Stimulated activated CD8-positive, alpha-beta memory T cell treated with anti-CD3 and anti-CD28 coated beads, Interleukin-12 subunit alpha, Interleukin-12 subunit beta, amount 100 ng/mL, for 1 hour (primary cell): ENCODE measurements around the gene SPNS1.
A peak's percentile ranks its signal among the peaks of the same experiment; 100 is the strongest.
"Not testable (repeated sequence)": the region's sequence is repeated elsewhere in the genome, so short reads cannot be mapped to it uniquely, and the experiment has no call there.

Experiments used
- DNase-seq: peaks from one replicate; pipeline ENCODE4 v3.0.0-alpha.2; 2020; ENCODE audit warnings: low read depth

SPNS1 gene

DNA sequence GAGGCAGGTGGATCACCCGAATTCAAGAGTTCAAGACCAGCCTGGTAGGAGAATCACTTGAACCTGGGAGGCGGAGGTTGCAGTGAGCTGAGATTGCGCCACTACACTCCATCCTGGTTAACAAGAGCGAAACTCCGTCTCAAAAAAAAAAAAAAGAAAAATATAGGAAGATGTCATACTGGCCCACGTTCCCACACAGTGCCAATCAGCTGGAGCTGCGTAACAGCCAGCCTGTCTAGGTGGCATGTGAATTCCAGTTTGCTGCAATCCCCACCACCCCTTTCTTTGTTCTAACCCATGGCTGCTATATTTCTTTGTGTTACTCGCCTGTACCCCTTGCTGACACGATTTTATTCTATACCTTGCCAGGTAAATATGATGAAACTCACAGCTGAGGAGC is 16.4 kb upstream of the SPNS1 start:
- DNase-seq = no peak

DNA sequence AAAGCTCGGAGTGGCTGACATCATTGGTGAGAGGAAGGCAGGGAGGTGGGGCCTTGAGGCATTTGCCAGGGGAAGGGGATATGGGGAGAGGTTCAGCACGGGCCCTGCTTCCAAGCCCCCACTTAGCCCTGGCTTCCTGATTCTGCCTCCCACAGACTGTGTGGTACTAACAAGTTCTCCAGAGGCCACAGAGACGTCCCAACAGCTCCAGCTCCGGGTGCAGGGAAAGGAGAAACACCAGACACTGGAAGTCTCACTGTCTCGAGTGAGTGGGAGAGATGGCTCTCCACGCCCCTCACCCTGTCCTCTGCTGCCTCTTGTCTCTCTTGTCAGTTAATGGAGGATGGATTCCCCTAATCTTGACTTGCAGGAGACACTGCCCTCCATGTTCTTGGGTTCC is 15.7 kb upstream of the SPNS1 start:
- DNase-seq = no peak

DNA sequence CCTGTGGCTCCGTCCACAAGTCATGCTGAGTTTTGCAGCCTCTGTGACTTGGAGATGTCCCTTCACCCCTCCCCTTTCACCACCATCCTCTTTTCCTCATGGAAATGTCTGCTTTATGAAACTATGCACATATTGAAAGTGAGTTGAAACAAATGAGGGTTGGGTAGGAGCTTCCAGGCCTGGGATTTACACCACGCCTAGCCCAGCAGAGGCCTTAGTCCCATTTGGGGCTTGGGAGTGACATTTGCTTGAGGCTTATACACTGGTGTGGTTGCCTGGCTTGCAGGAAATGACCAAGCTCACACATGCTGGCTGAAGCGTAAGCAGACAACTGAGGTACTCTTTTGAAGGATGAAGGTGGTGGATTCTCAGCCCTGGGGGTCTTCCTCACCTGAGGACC is 10.5 kb upstream of the SPNS1 start:
- no peak for DNase-seq

DNA sequence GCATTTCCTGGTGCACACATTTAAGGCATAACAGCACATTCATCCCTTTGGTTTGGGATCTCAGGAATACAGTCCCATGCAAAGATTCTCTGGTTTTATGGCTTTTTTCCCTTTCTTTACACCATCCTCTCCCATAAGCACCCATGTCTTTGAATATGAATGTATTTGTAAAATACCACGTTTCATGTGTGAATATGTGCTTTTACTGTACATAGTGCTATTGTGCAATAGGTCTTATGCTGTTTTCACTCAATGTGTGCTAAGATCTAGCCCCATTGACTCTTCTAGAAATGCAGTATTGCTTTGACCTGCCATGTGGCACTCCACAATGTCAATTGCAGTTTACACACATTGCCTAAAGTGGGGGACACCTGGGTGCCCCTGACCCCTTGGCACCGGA is 10.1 kb upstream of the SPNS1 start:
- DNase-seq = no peak

DNA sequence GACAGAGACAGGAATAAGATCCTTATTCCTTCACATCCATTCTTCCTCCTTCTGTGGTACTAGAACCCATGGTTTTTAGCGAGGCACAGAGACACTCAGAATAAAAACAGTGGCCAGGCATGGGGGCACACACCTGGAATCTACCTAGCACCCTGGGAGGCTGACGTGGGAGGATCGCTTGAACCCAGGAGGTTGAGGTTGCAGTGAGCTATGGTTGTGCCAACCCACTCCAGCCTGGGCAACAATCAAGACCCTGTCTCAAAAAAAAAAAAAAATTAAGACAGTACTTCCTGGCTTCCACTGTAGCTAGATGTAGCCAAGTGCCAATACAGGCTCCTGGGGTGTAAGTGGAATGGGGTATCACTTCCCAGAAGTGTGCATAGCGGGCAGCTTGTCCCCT is 7.4 kb upstream of the SPNS1 start:
- DNase-seq = no peak

DNA sequence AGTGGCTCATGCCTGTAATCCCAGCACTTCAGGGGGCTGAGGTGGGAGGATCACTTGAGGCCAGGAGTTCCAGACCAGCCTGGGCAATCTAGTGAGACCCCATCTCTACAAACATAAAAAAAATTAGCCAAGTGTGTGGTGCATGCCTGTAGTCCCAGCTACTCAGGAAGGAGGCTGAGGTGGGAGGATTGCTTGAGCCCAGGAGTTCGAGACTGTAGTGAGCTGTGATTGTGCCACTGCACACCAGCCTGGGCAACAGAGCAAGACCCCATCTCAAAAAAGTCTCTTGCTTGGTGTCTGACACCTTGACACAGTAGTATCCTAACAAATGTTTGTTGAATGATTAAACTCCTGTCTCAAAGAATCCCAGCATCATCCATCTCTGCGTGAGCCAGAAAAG is 4.9 kb upstream of the SPNS1 start:
- not testable (repeated sequence) for DNase-seq

DNA sequence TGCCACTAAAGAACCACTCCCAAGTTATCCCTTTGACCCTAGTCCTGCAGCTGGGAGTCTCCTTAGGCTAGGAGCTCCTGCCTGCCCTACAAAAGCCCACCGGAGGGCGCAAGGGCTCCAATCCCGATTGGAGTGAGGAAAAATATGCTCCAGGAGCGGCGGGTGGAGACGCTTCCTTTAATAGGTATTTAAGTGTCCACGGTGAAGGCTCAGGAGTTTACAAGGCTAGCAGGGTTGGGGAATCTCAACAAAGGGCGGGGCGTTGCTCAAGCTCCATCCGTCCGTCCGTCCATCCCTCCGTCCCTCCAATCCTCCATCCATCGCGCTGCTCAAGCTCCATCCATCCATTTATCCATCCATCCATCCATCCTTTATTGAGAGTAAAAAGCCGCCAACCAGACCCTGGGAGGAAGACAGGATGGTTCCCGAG is 556 bp upstream of the SPNS1 start:
- DNase-seq = no peak

DNA sequence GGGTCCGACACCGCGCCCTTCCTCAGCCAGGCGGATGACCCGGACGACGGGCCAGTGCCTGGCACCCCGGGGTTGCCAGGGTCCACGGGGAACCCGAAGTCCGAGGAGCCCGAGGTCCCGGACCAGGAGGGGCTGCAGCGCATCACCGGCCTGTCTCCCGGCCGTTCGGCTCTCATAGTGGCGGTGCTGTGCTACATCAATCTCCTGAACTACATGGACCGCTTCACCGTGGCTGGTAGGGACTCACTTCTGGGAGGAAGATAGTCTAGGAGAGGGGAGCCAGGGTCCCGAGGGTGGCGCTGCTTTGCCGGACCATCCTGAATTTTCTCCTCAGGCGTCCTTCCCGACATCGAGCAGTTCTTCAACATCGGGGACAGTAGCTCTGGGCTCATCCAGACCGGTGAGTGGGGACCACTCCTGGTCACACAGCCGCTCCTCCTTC is 601 bp downstream of the SPNS1 start:
- DNase-seq = no peak

DNA sequence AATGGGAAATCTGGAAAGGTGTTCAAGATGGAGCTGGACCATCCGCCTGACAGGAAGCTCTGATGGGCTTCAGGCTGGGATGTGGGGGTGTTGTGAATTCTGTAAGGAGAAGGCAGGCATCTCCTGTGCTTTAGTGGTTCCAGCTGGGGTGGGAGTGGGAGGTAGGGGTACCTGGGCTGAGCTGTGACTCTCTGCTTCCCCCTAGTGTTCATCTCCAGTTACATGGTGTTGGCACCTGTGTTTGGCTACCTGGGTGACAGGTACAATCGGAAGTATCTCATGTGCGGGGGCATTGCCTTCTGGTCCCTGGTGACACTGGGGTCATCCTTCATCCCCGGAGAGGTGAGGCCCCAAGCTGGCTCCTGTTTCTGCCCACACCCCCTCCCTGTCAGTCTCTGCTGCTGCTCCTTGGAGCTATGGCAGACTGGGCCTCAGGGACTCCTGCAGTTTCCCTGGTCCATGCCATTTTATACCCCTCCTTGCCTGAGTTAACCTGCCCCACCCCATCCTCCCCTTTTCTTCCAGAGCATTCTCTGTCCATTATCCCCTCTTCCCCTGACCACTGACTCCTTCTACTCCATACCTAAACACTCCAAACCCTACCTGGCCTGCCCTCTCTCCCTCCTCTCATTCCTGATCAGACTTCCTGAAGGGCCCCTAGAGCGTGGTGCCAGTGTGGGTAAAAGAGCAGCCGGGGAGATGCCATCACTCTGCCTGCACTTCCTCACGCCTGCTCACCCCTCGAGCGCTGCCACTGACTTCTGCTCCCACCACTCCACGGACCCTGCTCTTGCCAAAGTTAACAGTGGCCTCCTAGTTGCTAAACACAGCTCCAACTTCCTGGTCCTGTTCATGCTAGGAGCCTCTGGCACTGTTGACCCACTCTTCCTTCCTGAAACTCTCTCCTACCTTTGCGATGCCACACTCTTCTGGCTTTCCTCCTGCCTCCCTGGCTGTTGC is 3.4 kb downstream of the SPNS1 start:
- DNase-seq = no peak

DNA sequence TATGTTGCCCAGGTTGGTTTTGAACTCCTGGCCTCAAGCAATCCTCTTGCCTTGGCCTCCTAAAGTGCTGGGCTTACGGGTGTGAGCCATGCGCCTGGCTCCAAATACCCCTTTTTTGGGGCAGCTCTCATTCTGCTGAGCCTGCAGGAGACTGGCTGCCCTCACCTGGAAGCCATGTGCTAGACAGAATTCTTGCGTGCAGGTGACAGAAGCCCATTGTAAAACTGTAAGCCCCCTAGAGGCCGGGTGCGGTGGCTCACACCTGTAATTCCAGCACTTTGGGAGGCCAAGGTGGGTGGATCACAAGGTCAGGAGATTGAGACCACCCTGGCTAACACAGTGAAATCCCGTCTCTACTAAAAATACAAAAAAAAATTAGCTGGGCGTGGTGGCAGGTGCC is 5.8 kb downstream of the SPNS1 start:
- DNase-seq = not testable (repeated sequence)

DNA sequence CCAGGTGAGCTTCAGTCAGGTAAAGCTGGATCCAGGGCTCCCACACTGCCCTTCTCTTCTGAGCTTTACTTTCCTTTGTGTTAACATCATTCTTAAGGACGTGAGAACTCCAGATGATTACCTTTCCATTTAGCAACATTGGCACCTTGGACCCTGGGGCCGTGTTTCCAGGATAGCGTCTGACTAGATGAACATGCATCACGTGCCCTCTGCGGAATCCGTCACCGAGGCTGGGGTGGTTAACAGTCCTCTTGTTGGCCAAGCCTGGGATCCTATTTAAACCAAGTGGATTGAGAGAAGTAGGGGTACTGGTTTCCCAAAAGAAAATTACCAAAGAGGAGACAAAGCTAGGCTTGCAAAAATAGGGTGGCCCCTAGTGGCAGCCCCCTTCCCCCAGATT is 6.4 kb downstream of the SPNS1 start:
- no peak for DNase-seq

DNA sequence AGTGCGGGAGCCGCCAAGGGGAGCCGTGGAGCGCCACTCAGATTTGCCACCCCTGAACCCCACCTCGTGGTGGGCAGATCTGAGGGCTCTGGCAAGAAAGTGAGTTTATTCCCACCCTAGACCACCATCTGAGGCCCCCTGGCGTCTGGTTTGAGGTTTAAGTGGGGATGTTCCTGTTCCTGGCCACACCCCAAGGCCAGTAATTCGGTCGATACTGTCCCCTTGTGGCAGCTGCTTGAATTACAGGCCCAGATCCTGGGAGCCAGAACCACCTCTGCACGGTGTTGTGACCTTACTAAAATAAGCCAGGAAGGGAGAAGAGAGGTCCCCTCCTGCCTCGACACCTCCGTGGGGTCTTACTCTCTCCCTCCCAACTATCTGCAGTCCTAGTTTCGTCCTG is 6.9 kb downstream of the SPNS1 start:
- DNase-seq = no peak

DNA sequence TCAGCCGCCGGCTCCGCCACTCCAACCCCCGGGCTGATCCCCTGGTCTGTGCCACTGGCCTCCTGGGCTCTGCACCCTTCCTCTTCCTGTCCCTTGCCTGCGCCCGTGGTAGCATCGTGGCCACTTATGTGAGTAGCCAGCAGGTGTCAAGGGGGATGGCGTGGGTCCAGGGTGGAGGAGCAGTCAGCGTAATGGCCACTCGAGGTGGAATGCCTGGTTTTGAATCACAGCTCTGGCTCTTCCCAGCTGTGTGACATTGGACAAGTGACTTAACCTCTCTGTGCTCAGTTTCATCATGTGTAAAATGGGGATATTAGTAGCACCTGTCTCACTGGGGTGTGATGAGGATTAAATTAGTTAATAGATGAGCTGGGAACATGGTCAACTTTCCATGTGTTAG is 7.8 kb downstream of the SPNS1 start:
- DNase-seq = no peak

DNA sequence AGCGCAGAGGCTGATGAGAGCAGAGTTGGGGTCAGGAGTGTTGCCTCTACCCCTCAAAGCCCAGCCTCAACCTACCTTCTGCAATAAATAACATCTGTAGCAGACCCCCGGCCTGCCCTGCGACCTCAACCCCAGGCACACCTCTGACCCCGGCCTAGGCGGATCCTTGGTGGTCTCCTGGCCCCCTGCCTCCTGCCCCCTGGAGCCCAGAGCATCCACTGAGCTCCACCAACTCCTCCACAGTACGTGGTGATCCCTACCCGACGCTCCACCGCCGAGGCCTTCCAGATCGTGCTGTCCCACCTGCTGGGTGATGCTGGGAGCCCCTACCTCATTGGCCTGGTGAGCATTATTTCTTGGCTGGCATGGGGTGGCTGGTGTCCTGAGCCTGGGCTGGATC is 8.4 kb downstream of the SPNS1 start:
- DNase-seq = no peak

DNA sequence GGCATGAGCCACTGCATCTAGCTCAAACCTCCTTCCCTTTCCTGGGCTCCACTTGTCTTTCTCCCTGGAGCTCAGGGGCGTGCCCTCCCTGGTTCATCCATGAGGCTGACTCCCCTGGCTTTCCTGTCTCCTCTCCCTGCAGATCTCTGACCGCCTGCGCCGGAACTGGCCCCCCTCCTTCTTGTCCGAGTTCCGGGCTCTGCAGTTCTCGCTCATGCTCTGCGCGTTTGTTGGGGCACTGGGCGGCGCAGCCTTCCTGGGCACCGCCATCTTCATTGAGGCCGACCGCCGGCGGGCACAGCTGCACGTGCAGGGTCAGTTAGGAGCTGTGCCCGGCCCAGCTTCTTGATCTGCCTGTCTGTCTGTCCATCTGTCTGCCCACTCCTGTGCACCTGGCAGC is 9.1 kb downstream of the SPNS1 start:
- no peak for DNase-seq

DNA sequence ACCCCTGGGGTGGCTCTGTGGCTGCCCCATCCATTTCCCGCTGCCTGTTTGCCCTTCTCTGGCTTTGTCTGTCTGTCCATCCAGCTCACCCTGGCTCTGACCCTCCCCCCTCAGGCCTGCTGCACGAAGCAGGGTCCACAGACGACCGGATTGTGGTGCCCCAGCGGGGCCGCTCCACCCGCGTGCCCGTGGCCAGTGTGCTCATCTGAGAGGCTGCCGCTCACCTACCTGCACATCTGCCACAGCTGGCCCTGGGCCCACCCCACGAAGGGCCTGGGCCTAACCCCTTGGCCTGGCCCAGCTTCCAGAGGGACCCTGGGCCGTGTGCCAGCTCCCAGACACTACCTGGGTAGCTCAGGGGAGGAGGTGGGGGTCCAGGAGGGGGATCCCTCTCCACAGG is 9.5 kb downstream of the SPNS1 start:
- no peak for DNase-seq

DNA sequence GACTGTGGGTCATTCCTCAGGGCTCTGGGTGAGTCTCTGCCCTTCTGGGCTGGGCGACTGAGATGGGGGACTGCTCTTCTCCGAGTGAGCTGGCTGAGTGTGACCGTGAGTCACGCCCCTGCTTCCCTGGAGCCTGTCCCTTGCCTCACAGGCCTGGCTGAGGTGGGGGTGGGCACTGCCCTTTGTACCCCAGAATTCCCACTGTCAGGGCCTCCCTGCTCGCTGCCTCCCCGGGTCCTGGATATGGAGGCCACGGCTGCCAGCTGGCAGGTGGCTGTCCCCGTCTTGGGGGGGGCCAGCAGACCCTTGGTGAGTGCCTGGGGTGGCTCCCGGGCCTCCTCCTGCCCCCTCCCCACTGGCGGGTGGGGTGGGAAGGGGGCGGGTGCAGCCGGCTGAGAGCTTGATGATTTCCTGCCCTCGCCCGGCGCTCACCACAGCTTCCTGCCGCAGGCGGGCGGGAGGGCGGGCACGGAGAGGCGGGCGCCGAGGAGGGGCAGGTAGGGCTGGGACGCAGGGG is 10.1 kb downstream of the SPNS1 start, which contains the start of gene LAT:
Gene LAT (plus strand): TSS at position 434 of the 517 bp plus-strand sequence. CDS start 366 bp downstream, outside the sequence.
- peak; percentile 55 for DNase-seq

DNA sequence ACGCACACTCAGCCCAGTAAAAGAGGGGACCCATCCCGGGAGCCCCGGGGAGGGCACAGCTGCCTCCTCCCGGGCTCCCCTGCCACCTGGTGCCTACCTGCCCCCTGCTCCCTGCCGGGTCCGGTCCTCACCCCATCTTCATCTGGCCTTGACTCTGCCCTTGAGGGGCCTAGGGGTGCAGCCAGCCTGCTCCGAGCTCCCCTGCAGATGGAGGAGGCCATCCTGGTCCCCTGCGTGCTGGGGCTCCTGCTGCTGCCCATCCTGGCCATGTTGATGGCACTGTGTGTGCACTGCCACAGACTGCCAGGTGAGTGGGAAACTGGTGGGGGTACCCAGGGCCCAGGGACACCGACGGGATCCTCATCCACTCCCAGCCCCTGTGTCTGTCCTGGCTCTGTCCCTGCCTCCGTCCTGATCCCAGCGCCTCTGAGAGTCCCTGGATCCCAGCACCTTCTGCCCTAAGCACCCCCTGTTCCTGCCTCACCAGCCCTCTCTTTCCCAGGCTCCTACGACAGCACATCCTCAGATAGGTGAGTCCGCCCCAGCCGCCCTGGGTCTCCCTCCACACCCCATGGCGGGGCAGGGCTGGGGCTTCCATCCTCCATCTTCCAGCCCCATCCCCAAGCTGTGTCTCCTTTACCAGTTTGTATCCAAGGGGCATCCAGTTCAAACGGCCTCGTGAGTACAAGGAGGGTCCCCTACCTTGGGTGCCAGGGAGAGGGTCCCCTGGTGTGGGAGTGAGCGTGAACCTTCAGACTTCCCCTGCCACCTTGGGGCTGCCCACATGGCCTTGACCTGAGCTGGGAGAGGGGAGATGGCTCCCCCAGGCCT is 10.8 kb downstream of the SPNS1 start:
- DNase-seq = no peak

DNA sequence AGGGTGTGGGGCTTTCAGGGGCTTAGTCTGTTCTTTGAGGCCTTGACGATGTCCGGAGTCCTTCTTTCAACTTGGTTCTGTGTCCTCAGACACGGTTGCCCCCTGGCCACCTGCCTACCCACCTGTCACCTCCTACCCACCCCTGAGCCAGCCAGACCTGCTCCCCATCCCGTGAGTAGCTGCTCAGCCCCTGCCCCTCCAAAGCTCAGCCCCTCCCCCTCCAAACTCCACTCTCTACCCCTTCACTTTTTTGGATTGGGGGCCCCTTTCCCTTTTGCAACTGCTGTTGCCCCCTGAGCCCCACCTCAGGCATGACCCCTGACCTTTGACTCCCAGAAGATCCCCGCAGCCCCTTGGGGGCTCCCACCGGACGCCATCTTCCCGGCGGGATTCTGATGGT is 11.5 kb downstream of the SPNS1 start:
- no peak for DNase-seq

DNA sequence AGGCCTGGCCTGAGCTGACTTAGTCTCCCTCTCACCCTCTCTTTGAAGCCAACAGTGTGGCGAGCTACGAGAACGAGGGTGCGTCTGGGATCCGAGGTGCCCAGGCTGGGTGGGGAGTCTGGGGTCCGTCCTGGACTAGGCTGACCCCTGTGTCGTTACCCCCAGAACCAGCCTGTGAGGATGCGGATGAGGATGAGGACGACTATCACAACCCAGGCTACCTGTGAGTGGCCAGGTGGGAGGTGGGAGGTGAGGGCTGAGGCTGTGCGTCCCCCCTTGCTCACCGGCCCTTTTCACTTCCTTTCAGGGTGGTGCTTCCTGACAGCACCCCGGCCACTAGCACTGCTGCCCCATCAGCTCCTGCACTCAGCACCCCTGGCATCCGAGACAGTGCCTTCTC is 11.9 kb downstream of the SPNS1 start:
- no peak for DNase-seq

DNA sequence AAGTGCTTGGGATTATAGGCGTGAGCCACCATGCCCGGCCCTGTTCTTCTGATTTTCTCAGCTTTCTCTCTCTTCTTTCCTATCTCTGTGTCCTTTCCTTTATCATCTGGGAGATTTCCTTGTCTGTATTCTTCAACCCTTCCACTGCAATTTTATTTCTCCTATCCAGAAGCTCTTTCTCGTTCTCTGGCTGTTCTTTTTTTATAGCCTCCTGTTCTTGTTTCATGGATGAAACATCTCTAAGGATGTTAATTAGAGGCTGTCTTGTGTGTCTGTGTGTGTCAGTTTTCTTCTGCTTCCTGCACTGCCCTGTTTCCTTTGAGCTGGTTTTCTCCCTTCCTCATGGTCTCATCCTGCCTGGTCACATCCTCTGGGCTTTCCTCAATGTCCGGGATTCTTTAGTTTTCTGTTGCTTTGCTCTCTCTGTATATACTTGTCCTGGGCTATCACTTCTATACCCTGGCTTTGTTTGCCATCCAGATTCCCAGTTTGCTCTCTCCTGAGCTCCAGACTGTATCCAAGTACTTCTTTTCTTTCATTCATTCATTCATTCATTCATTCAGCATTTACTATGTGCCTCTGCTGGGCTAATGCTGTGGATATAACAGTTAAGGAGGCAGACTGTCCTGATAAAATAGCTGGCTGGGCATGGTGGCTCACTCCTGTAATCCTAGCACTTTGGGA is 12.7 kb downstream of the SPNS1 start:
- DNase-seq = no peak

DNA sequence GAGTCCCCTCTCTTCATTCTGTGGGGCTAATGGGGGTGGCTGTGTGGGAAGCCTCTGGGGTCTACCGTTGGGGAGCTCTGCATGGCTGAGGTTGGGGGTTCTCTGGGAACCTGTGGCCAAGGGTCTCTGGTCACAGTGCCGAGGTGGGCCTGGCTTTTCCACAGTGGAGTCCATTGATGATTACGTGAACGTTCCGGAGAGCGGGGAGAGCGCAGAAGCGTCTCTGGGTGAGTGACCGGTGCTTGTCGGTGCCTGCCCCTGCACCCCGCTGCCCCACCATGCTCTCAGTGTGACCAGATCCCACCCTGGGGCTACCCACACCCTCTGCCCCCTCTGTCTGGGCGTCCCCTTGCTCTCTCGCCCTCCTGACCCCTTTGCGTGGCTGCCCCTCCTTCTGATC is 14.8 kb downstream of the SPNS1 start:
- no peak for DNase-seq
